K562 (cell line): ENCODE data around the gene AGPAT1. TPM values are rescaled to one million over a fixed set of nuclear protein-coding genes. Genes with fewer than 3 reads are reported as not detected.

ENCODE experiments used
- ATAC-seq: fragments of 200-7000 bp; cut with Tn5 transposase; 3 replicates; pipeline ENCODE4 v1.9.1; 2020; ENCODE audit warnings: moderate library complexity
- BruUV-seq: library from RNA; stranded (reverse); fragments of 400-500 nt; replicated peaks from 2 replicates; lab custom pipeline; 2021; lab: Mats Ljungman, UMichigan
- CTCF ChIA-PET: fragments of 300-600 bp; formaldehyde crosslinking; extraction: SDS; loops from one replicate; lab custom pipeline; 2021; ENCODE audit warnings: low intra/inter-chr PET ratio; lab: Yijun Ruan, JAX
- POLR2A ChIA-PET: fragments of 300-600, 350-650 bp; sonication (Branson Sonifier 250); formaldehyde crosslinking; extraction: SDS; loops from one replicate; lab custom pipeline; 2021; ENCODE audit warnings: antibody characterized with exemption, inconsistent platforms; lab: Yijun Ruan, JAX
- DNase-seq, 4 experiments: peaks; one replicate each; pipeline versions ENCODE4 v3.0.0 to v3.0.0-alpha.2; 2011 to 2018; ENCODE audit warnings: low spot score in 3 of 4, mixed read lengths in 3 of 4; ENCODE audit errors: extremely low read depth in 1 of 4
- FAIRE-seq: peaks from 2 replicates; lab custom pipeline; 2011; peaks lifted over from hg19 to GRCh38; lab: Jason Lieb, UNC
- H2AFZ ChIP-seq: 2 replicates; pipeline ENCODE4 v1.6.0; 2011; ENCODE audit warnings: low read depth, low read length, control low read depth, inconsistent platforms
- H3K27ac ChIP-seq: fragments of 200-600 bp; 3 replicates; pipeline ENCODE4 v1.8.0; 2011; ENCODE audit warnings: low read depth, mild to moderate bottlenecking, control low read depth, inconsistent platforms, low read length, moderate library complexity, mixed read lengths; ENCODE audit errors: extremely low read depth
- H3K27me3 ChIP-seq, 2 experiments: fragments of 300-600 bp in 1 of 2; 2 replicates in 1 of 2; 3 replicates in 1 of 2; pipeline versions ENCODE4 v1.6.0 to v1.8.0; 2011; ENCODE audit warnings: inconsistent platforms in 2 of 2, low read length in 2 of 2, mild to moderate bottlenecking in 1 of 2, mixed read lengths in 1 of 2, moderate library complexity in 1 of 2; ENCODE audit not compliant: control insufficient read depth in 2 of 2, insufficient read depth in 2 of 2
- H3K36me3 ChIP-seq: fragments of 300-600 bp; 3 replicates; pipeline ENCODE4 v1.8.0; 2011; ENCODE audit warnings: mild to moderate bottlenecking, low read length, inconsistent platforms; ENCODE audit not compliant: control insufficient read depth, insufficient read depth
- H3K4me1 ChIP-seq, 2 experiments: fragments of 200-600 bp in 1 of 2; replicated peaks in 1 of 2; 2 replicates in 1 of 2; 3 replicates in 1 of 2; pipeline versions ENCODE4 v1.5.1 to v1.8.0; 2011; ENCODE audit warnings: inconsistent platforms in 2 of 2, low read length in 2 of 2, mild to moderate bottlenecking in 1 of 2, mixed read lengths in 1 of 2, moderate library complexity in 1 of 2; ENCODE audit not compliant: control insufficient read depth in 2 of 2, insufficient read depth in 2 of 2
- H3K4me2 ChIP-seq: 2 replicates; pipeline ENCODE4 v1.6.1; 2011; ENCODE audit warnings: low read length, control low read depth, inconsistent platforms, mixed read lengths; ENCODE audit not compliant: insufficient read depth
- H3K4me3 ChIP-seq: fragments of 200-600 bp; sonication (generic), shearing (Covaris generic); 2 replicates; pipeline ENCODE4 v1.5.1; 2016; ENCODE audit warnings: control low read depth, inconsistent platforms
- H3K79me2 ChIP-seq: fragments of 200-600 bp; 3 replicates; pipeline ENCODE4 v1.8.0; 2011; ENCODE audit warnings: low read length, inconsistent platforms; ENCODE audit not compliant: control insufficient read depth, insufficient read depth
- H3K9ac ChIP-seq, 2 experiments: 2 replicates each; pipeline versions ENCODE4 v1.6.0 to v1.6.1; 2011; ENCODE audit warnings: low read depth in 2 of 2, low read length in 2 of 2, control low read depth in 1 of 2, inconsistent platforms in 1 of 2, mild to moderate bottlenecking in 1 of 2, mixed read lengths in 1 of 2; ENCODE audit not compliant: insufficient read depth in 1 of 2
- H3K9me1 ChIP-seq: one replicate; pipeline ENCODE4 v1.6.0; 2011; ENCODE audit warnings: inconsistent platforms, mild to moderate bottlenecking, low read length, moderate library complexity; ENCODE audit not compliant: control insufficient read depth, insufficient read depth
- H3K9me3 ChIP-seq: replicated peaks from 2 replicates; pipeline ENCODE4 v1.5.1; 2011; ENCODE audit warnings: low read depth, low read length, inconsistent platforms; ENCODE audit not compliant: control insufficient read depth, insufficient read depth
- H4K20me1 ChIP-seq: replicated peaks from 2 replicates; pipeline ENCODE4 v1.6.1; 2011; ENCODE audit warnings: low read length, inconsistent platforms, mixed read lengths; ENCODE audit not compliant: control insufficient read depth, insufficient read depth
- NFIC ChIP-seq: fragments of 450-650 bp; IDR thresholded peaks from 2 replicates; pipeline ENCODE4 v1.6.1; 2017; ENCODE audit warnings: mild to moderate bottlenecking, inconsistent platforms
- WGBS: fragments of 100-300 bp; shearing (Covaris generic); methylation state at CpG from one replicate; pipeline ENCODE4 v1.1.6; 2016; ENCODE audit warnings: low coverage, mixed read lengths; ENCODE audit not compliant: insufficient coverage; ENCODE audit errors: missing lambda C conversion rate; 5-methylcytosine and 5-hydroxymethylcytosine counted together
- in situ Hi-C: fragments of 300-500 bp; cut with MboI; formaldehyde crosslinking; loops from 4 replicates; pipeline ENCODE4 v1.15.0; 2018; ENCODE audit warnings: inconsistent platforms, mixed read lengths
- intact Hi-C: fragments of 100-400 bp; cut with micrococcal nuclease; formaldehyde crosslinking; loops from 2 replicates; pipeline ENCODE4 v1.14.2; 2022
- polyA plus RNA-seq, 8 experiments: library from polyadenylated mRNA; depleted of rRNA in 4 of 8; stranded (reverse) in 5 of 8; unstranded in 3 of 8; fragments of >200 nt; fragmentation: Nextera tagmentation in 2 of 8; fragmentation: Illumina TruSeq in 1 of 8; extraction: Ambion mirVana in 2 of 8; extraction: Trizol in 1 of 8; gene quantifications; 2 replicates each; pipeline versions ENCODE4 v1.2.1 to v1.2.3, GENCODE V29; 2011 to 2014; ENCODE audit warnings: inconsistent platforms in 1 of 8, missing spikeins in 1 of 8
- total RNA-seq, 7 experiments: library from RNA; depleted of rRNA in 6 of 7; stranded (reverse); fragments of >200 nt in 6 of 7; fragmentation: Illumina TruSeq in 2 of 7; extraction: Trizol in 2 of 7; gene quantifications; 2 replicates each; pipeline versions ENCODE4 v1.2.1 to v1.2.3, GENCODE V29; 2011 to 2021; ENCODE audit warnings: low replicate concordance in 1 of 7
- TF ChIP-seq, protein P1 (sequence below): fragments of 450-650 bp; IDR thresholded peaks from 2 replicates; pipeline ENCODE4 v1.6.1; 2016; ENCODE audit warnings: mild to moderate bottlenecking, moderate library complexity

AGPAT1 gene
- total and polyA plus RNA-seq, 9 of the 15 experiments (the other 6 are each of a cell fraction or from before 2014, with no cell fraction given) = 37.9 to 176 (median 69.4) TPM

- H3K4me3 ChIP-seq = no peak overlapping the region
- DNase-seq (no peak), ATAC-seq (no peak), FAIRE-seq (no peak)
- ChIA-PET CTCF (interaction anchor here (0.6 kb wide), 1 partner anchor 303 kb away, joined by 3 read pairs; no protein-coding TSS in a partner anchor), POLR2A (interaction anchor here (1.4 kb wide), 1 partner anchor 9 kb away, joined by 11 read pairs; no protein-coding TSS in a partner anchor)
- H3K9me1 ChIP-seq = no peaks in the 10 kb centered on the region
- no peak overlapping the region for H2AFZ ChIP-seq
- intact Hi-C loops = no loop called here
- H3K36me3 ChIP-seq = no peaks in the 10 kb centered on the region
- H3K79me2 ChIP-seq = no peaks in the 10 kb centered on the region
- in situ Hi-C loops = loop anchor here (5.0 kb wide), 1 partner anchor 1023 kb away; no protein-coding TSS in a partner anchor
- no peak overlapping the region for H3K27ac ChIP-seq
- peak; percentile 73 for TF ChIP-seq NFIC
- TF ChIP-seq, protein P1, sequence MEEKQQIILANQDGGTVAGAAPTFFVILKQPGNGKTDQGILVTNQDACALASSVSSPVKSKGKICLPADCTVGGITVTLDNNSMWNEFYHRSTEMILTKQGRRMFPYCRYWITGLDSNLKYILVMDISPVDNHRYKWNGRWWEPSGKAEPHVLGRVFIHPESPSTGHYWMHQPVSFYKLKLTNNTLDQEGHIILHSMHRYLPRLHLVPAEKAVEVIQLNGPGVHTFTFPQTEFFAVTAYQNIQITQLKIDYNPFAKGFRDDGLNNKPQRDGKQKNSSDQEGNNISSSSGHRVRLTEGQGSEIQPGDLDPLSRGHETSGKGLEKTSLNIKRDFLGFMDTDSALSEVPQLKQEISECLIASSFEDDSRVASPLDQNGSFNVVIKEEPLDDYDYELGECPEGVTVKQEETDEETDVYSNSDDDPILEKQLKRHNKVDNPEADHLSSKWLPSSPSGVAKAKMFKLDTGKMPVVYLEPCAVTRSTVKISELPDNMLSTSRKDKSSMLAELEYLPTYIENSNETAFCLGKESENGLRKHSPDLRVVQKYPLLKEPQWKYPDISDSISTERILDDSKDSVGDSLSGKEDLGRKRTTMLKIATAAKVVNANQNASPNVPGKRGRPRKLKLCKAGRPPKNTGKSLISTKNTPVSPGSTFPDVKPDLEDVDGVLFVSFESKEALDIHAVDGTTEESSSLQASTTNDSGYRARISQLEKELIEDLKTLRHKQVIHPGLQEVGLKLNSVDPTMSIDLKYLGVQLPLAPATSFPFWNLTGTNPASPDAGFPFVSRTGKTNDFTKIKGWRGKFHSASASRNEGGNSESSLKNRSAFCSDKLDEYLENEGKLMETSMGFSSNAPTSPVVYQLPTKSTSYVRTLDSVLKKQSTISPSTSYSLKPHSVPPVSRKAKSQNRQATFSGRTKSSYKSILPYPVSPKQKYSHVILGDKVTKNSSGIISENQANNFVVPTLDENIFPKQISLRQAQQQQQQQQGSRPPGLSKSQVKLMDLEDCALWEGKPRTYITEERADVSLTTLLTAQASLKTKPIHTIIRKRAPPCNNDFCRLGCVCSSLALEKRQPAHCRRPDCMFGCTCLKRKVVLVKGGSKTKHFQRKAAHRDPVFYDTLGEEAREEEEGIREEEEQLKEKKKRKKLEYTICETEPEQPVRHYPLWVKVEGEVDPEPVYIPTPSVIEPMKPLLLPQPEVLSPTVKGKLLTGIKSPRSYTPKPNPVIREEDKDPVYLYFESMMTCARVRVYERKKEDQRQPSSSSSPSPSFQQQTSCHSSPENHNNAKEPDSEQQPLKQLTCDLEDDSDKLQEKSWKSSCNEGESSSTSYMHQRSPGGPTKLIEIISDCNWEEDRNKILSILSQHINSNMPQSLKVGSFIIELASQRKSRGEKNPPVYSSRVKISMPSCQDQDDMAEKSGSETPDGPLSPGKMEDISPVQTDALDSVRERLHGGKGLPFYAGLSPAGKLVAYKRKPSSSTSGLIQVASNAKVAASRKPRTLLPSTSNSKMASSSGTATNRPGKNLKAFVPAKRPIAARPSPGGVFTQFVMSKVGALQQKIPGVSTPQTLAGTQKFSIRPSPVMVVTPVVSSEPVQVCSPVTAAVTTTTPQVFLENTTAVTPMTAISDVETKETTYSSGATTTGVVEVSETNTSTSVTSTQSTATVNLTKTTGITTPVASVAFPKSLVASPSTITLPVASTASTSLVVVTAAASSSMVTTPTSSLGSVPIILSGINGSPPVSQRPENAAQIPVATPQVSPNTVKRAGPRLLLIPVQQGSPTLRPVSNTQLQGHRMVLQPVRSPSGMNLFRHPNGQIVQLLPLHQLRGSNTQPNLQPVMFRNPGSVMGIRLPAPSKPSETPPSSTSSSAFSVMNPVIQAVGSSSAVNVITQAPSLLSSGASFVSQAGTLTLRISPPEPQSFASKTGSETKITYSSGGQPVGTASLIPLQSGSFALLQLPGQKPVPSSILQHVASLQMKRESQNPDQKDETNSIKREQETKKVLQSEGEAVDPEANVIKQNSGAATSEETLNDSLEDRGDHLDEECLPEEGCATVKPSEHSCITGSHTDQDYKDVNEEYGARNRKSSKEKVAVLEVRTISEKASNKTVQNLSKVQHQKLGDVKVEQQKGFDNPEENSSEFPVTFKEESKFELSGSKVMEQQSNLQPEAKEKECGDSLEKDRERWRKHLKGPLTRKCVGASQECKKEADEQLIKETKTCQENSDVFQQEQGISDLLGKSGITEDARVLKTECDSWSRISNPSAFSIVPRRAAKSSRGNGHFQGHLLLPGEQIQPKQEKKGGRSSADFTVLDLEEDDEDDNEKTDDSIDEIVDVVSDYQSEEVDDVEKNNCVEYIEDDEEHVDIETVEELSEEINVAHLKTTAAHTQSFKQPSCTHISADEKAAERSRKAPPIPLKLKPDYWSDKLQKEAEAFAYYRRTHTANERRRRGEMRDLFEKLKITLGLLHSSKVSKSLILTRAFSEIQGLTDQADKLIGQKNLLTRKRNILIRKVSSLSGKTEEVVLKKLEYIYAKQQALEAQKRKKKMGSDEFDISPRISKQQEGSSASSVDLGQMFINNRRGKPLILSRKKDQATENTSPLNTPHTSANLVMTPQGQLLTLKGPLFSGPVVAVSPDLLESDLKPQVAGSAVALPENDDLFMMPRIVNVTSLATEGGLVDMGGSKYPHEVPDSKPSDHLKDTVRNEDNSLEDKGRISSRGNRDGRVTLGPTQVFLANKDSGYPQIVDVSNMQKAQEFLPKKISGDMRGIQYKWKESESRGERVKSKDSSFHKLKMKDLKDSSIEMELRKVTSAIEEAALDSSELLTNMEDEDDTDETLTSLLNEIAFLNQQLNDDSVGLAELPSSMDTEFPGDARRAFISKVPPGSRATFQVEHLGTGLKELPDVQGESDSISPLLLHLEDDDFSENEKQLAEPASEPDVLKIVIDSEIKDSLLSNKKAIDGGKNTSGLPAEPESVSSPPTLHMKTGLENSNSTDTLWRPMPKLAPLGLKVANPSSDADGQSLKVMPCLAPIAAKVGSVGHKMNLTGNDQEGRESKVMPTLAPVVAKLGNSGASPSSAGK = no peak
- H4K20me1 ChIP-seq = no peaks in the 10 kb centered on the region
- H3K4me1 ChIP-seq = peaks cover 10 to 15% of the 10 kb centered on the region in 2 experiments; a peak in 4 of 5 replicates
- WGBS = 67% methylated on average over 5 of the region's 5 CpGs
- no peaks in the 10 kb centered on the region for H3K27me3 ChIP-seq
- no peak overlapping the region for H3K9ac ChIP-seq
- no peaks in the 10 kb centered on the region for H3K9me3 ChIP-seq
- BruUV-seq = no TSS peak
- no peak overlapping the region for H3K4me2 ChIP-seq
These were observed 36.3 kb downstream of the AGPAT1 start for GRCh38 chr6:32139590-32139989.
